Measurements from ENCODE around the gene PDPK1. TPM values are rescaled to one million over a fixed set of nuclear protein-coding genes. Genes with fewer than 3 reads are reported as not detected.

PDPK1 gene
- total RNA-seq, 1 donor from 2014 or later = 113 TPM

DNA sequence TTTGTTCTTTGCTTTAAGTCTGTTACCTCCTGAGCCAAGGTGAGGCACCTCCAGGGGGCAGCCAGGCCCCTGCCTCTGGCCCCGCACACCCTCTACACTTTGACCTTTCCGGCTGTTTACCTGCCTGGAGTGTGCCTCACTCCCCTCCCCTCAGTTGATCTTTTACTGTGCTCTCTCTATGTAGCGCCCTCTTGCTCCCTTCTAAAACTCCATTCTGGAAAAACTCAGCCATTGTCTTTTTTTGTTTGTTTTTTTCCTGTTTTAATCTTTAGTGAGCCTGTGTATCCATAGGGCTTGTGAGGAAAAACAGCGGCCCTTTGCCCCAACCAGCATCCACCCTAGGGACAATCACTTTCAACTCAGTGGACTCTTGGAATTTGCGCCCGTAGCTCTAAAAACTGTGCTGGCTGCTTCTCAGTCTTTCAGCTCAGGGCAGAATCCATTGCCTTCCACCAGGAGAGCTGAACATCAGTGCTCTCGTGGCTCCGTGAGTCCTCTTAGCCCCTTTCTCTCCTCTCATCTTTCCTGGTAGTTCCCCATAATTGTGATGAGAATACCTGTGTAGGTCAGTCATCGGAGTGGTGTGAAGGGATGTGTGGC, 13.4 kb upstream of the PDPK1 start:
- no peaks in the 10 kb centered on the region for H3K36me3 Mint-ChIP-seq (ENCODE audit: unreplicated experiment)
- H3K9me3 Mint-ChIP-seq (ENCODE audit: unreplicated experiment) = peaks cover 19% of the 10 kb centered on the region
- no peak overlapping the region for H3K4me3 Mint-ChIP-seq (ENCODE audit: unreplicated experiment)
- no peak overlapping the region for H3K27ac Mint-ChIP-seq (ENCODE audit: unreplicated experiment)
- TF ChIP-seq, protein P1, sequence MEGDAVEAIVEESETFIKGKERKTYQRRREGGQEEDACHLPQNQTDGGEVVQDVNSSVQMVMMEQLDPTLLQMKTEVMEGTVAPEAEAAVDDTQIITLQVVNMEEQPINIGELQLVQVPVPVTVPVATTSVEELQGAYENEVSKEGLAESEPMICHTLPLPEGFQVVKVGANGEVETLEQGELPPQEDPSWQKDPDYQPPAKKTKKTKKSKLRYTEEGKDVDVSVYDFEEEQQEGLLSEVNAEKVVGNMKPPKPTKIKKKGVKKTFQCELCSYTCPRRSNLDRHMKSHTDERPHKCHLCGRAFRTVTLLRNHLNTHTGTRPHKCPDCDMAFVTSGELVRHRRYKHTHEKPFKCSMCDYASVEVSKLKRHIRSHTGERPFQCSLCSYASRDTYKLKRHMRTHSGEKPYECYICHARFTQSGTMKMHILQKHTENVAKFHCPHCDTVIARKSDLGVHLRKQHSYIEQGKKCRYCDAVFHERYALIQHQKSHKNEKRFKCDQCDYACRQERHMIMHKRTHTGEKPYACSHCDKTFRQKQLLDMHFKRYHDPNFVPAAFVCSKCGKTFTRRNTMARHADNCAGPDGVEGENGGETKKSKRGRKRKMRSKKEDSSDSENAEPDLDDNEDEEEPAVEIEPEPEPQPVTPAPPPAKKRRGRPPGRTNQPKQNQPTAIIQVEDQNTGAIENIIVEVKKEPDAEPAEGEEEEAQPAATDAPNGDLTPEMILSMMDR (IDR thresholded peaks at IDR 0.05; ENCODE audit: partially characterized antibody, unreplicated experiment) = no peak
- H3K4me1 Mint-ChIP-seq (ENCODE audit: low read depth, unreplicated experiment) = peaks cover 6% of the 10 kb centered on the region
- H3K27me3 Mint-ChIP-seq (ENCODE audit: unreplicated experiment) = peaks cover 15% of the 10 kb centered on the region
- DNase-seq = no peak

- Mint-ChIP-seq H3K36me3 (ENCODE audit: unreplicated experiment) (no peaks in the 10 kb centered on the region), H3K27me3 (ENCODE audit: unreplicated experiment) (peaks cover 8% of the 10 kb centered on the region), H3K4me3 (ENCODE audit: unreplicated experiment) (no peak overlapping the region), H3K4me1 (ENCODE audit: low read depth, unreplicated experiment) (peaks cover 3% of the 10 kb centered on the region), H3K9me3 (ENCODE audit: unreplicated experiment) (peaks cover 11% of the 10 kb centered on the region), H3K27ac (ENCODE audit: unreplicated experiment) (no peak overlapping the region)
- DNase-seq = no peak
- TF ChIP-seq, protein P1 (IDR thresholded peaks at IDR 0.05; ENCODE audit: partially characterized antibody, unreplicated experiment) = no peak
These were observed 11.7 kb upstream of the PDPK1 start for GRCh38 chr16:2526135-2526534.

- DNase-seq = no peak
- TF ChIP-seq, protein P1 (IDR thresholded peaks at IDR 0.05; ENCODE audit: partially characterized antibody, unreplicated experiment) = no peak
- H3K4me3 Mint-ChIP-seq (ENCODE audit: unreplicated experiment) = no peak overlapping the region
- peaks cover 3% of the 10 kb centered on the region for H3K9me3 Mint-ChIP-seq (ENCODE audit: unreplicated experiment)
- peaks cover 1% of the 10 kb centered on the region for H3K4me1 Mint-ChIP-seq (ENCODE audit: low read depth, unreplicated experiment)
- H3K27ac Mint-ChIP-seq (ENCODE audit: unreplicated experiment) = no peak overlapping the region
- H3K27me3 Mint-ChIP-seq (ENCODE audit: unreplicated experiment) = peaks cover 4% of the 10 kb centered on the region
- H3K36me3 Mint-ChIP-seq (ENCODE audit: unreplicated experiment) = no peaks in the 10 kb centered on the region
These were observed 10.6 kb upstream of the PDPK1 start for GRCh38 chr16:2527071-2527783.

DNA sequence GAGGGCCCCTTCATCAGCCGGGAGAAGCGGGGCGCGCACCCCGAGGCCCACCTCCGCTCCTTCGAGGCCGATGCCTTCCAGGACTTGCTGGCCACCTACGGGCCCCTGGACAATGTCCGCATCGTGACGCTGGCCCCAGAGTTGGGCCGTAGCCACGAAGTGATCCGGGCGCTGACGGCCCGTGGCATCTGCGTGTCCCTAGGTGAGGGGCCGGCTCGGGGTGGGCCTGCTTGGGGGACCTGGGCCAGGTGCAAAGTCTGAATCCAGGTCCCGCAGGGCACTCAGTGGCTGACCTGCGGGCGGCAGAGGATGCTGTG, 10.1 kb upstream of the PDPK1 start:
- no peak for DNase-seq
- Mint-ChIP-seq H3K27ac (ENCODE audit: unreplicated experiment) (no peak overlapping the region), H3K4me1 (ENCODE audit: low read depth, unreplicated experiment) (peaks cover 2% of the 10 kb centered on the region), H3K36me3 (ENCODE audit: unreplicated experiment) (no peaks in the 10 kb centered on the region), H3K4me3 (ENCODE audit: unreplicated experiment) (no peak overlapping the region), H3K9me3 (ENCODE audit: unreplicated experiment) (peaks cover 5% of the 10 kb centered on the region), H3K27me3 (ENCODE audit: unreplicated experiment) (peaks cover 6% of the 10 kb centered on the region)
- TF ChIP-seq, protein P1 (IDR thresholded peaks at IDR 0.05; ENCODE audit: partially characterized antibody, unreplicated experiment) = no peak
